HG03175 (cell line): ENCODE measurements around the gene SUN5.

Experiments
- ATAC-seq: cut with Tn5 transposase; IDR thresholded peaks from one replicate; pipeline ENCODE4 v1.9.1; 2021; ENCODE audit warnings: mild to moderate bottlenecking, moderate library complexity; ENCODE audit not compliant: unreplicated experiment

The SUN5 gene

GRCh38 chr20:32995802-32996201 lies 8.4 kb downstream of the SUN5 start:
- ATAC-seq: no peak

- no peak for ATAC-seq
These were observed 10.7 kb downstream of the SUN5 start for GRCh38 chr20:32993496-32994050.

- ATAC-seq: no peak
These were observed 12.2 kb downstream of the SUN5 start for GRCh38 chr20:32991792-32992641.

GRCh38 chr20:32991383-32991782 lies 12.8 kb downstream of the SUN5 start:
- no peak for ATAC-seq

GRCh38 chr20:32990426-32990825 lies 13.8 kb downstream of the SUN5 start:
- no peak for ATAC-seq

GRCh38 chr20:32989507-32990283 lies 14.5 kb downstream of the SUN5 start:
- ATAC-seq: no peak

GRCh38 chr20:32988008-32988407 lies 16.2 kb downstream of the SUN5 start:
- ATAC-seq: no peak

GRCh38 chr20:32987044-32987825 lies 17.0 kb downstream of the SUN5 start:
- ATAC-seq: no peak

GRCh38 chr20:32986331-32986966 lies 17.8 kb downstream of the SUN5 start:
- ATAC-seq: no peak

- ATAC-seq: no peak
These were observed 18.6 kb downstream of the SUN5 start for GRCh38 chr20:32985596-32985995.

- ATAC-seq: no peak
These were observed 19.4 kb downstream of the SUN5 start for GRCh38 chr20:32984631-32985354.

GRCh38 chr20:32984196-32984595 lies 20.0 kb downstream of the SUN5 start:
- no peak for ATAC-seq

- ATAC-seq: no peak
These were observed 20.6 kb downstream of the SUN5 start for GRCh38 chr20:32983459-32984112.

GRCh38 chr20:32982617-32983458 lies 21.4 kb downstream of the SUN5 start:
- ATAC-seq: no peak

- ATAC-seq: no peak
These were observed 23.2 kb downstream of the SUN5 start for GRCh38 chr20:32980990-32981389.

- ATAC-seq: no peak
These were observed 23.9 kb downstream of the SUN5 start for GRCh38 chr20:32980131-32980941.

- ATAC-seq: no peak
These were observed 24.8 kb downstream of the SUN5 start for GRCh38 chr20:32979201-32979998.
